ENCODE data around the gene MZT2B. TPM values are rescaled to one million over a fixed set of nuclear protein-coding genes. Genes with fewer than 3 reads are reported as not detected.
"Not testable (repeated sequence)": the region's sequence is repeated elsewhere in the genome, so short reads cannot be mapped to it uniquely, and the experiment has no call there.

Gene MZT2B
- total and polyA plus RNA-seq, 2 donors (not counting 1 experiment from before 2014, with no cell fraction given), result 119 to 152 TPM

DNA sequence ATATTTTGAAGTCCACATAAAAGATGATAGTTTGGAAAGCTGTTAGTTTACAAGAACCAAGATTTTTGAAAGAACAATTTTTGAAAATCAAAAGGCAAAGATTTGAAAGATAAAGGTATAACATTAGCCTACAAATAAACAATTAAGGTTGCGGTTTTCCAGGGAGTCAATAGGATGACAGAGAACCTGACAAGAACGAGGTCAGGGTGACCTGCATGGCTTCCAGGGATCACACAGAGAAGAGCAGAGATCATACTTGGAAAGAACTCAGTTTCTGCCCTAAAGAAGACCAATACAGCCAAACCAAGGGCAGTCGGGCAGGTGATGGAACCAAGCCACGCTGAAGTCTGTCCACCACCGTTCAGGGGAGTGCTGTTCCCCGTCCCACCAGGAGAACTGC lies 57.5 kb downstream of the MZT2B start:
- H3K9ac ChIP-seq (ENCODE audit: low read length); POLR2A ChIA-PET; H3K79me2 ChIP-seq (ENCODE audit: control insufficient read depth, insufficient read depth, low read length); DNase-seq; H3K27me3 Mint-ChIP-seq; H3K4me1 Mint-ChIP-seq; H3K36me3 ChIP-seq (replicated peaks in 1 of 2; ENCODE audit: control extremely low read depth in 1 of 2, control insufficient read depth in 1 of 2, extremely low read depth in 1 of 2, insufficient read depth in 2 of 2, low read length in 1 of 2); H3K27ac ChIP-seq (ENCODE audit: low read length in 2 of 2); intact Hi-C loops (cut with micrococcal nuclease); H3K27me3 ChIP-seq (replicated peaks in 1 of 4; ENCODE audit: control extremely low read depth in 1 of 4, control insufficient read depth in 3 of 4, insufficient read depth in 4 of 4, low read length in 3 of 4); H3K4me3 Mint-ChIP-seq; H3K27ac Mint-ChIP-seq; H4K20me1 ChIP-seq (ENCODE audit: control insufficient read depth, insufficient read depth, low read length, poor library complexity, severe bottlenecking); H3K4me3 ChIP-seq (ENCODE audit: control extremely low read depth in 1 of 5, extremely low read depth in 1 of 5, insufficient read depth in 1 of 5, low read depth in 2 of 5, low read length in 4 of 5); ATAC-seq (ENCODE audit: low read depth); H3K4me1 ChIP-seq (ENCODE audit: control insufficient read depth in 2 of 2, insufficient read depth in 2 of 2, low read length in 2 of 2); CTCF ChIA-PET; H3K9me3 ChIP-seq (ENCODE audit: control extremely low read depth in 1 of 3, control insufficient read depth in 2 of 3, insufficient read depth in 1 of 3, low read length in 2 of 3); H3K9me3 Mint-ChIP-seq (ENCODE audit: insufficient read depth); H2AFZ ChIP-seq (ENCODE audit: insufficient read depth, low read depth, low read length, poor library complexity, severe bottlenecking); H3K4me2 ChIP-seq (replicated peaks; ENCODE audit: low read depth, low read length, poor library complexity, severe bottlenecking): not testable (repeated sequence)
- WGBS (ENCODE audit: insufficient coverage), result 80% methylated on average over 4 of the region's 6 CpGs

Other genes starting within 250 kb of the MZT2B start
- gene RAB6C, start 202.6 kb upstream of the MZT2B start, total RNA-seq, result not detected in 2 replicates
- 0.07 and 0.09 TPM in 2 replicates for gene RAB6C, start 202.6 kb upstream of the MZT2B start, polyA plus RNA-seq
- gene POTEF, start 53.0 kb upstream of the MZT2B start, total RNA-seq, result not detected in 2 replicates
- not detected in 2 replicates for gene POTEF, start 53.0 kb upstream of the MZT2B start, polyA plus RNA-seq
- gene CCDC74B, start 37.1 kb upstream of the MZT2B start, total RNA-seq, result 0.95 and 1.4 TPM in 2 replicates
- gene CCDC74B, start 37.1 kb upstream of the MZT2B start, polyA plus RNA-seq, result 0.48 and 1.1 TPM in 2 replicates
- 63.8 and 67.5 TPM in 2 replicates for gene SMPD4, start 660 bp upstream of the MZT2B start, total RNA-seq
- gene SMPD4, start 660 bp upstream of the MZT2B start, polyA plus RNA-seq, result 80.6 and 105 TPM in 2 replicates
- not detected in 2 replicates for gene TUBA3E, start 16.2 kb downstream of the MZT2B start, total RNA-seq
- gene TUBA3E, start 16.2 kb downstream of the MZT2B start, polyA plus RNA-seq, result not detected in 2 replicates
- 91.5 and 102 TPM in 2 replicates for gene IMP4, start 160.6 kb downstream of the MZT2B start, total RNA-seq
- gene IMP4, start 160.6 kb downstream of the MZT2B start, polyA plus RNA-seq, result 164 and 168 TPM in 2 replicates
- 101 and 102 TPM in 2 replicates for gene PTPN18, start 173.8 kb downstream of the MZT2B start, total RNA-seq
- 44.9 and 91.0 TPM in 2 replicates for gene PTPN18, start 173.8 kb downstream of the MZT2B start, polyA plus RNA-seq